Peyer's patch (tissue), 4 donors: ENCODE measurements around the gene GTF2F2.
A peak's percentile ranks its signal among the peaks of the same experiment; 100 is the strongest.

ENCODE experiments used
- CTCF ChIP-seq, 6 experiments: fragments of 450-650 bp in 4 of 6; fragments of 200-600 bp in 2 of 6; sonication (generic) in 1 of 6; IDR thresholded peaks; one replicate each; pipeline ENCODE4 v1.5.1; 2017 to 2019; ENCODE audit warnings: antibody characterized with exemption in 6 of 6, mild to moderate bottlenecking in 3 of 6, moderate library complexity in 1 of 6
- POLR2A ChIP-seq, 2 donors: fragments of 450-650 bp; IDR thresholded peaks; one replicate each; pipeline ENCODE4 v1.5.1; 2017; ENCODE audit warnings: antibody characterized with exemption in 2 of 2, mild to moderate bottlenecking in 2 of 2, moderate library complexity in 2 of 2

- TF ChIP-seq CTCF (IDR thresholded peaks at IDR 0.05): peak in 1 of 6 experiments; percentile 19
- no peak for TF ChIP-seq POLR2A (IDR thresholded peaks at IDR 0.05)
Measured at GRCh38 chr13:45243077-45243476, 122.8 kb downstream of the GTF2F2 start.
